HepG2 (cell line): Measurements from ENCODE around the gene TXNRD1. TPM values are rescaled to one million over a fixed set of nuclear protein-coding genes. Genes with fewer than 3 reads are reported as not detected.
"Not testable (repeated sequence)": the region's sequence is repeated elsewhere in the genome, so short reads cannot be mapped to it uniquely, and the experiment has no call there.

ENCODE experiments used
- ATAC-seq: fragments of 200-7000 bp; cut with Tn5 transposase; 3 replicates; pipeline ENCODE4 v1.9.1; 2020; ENCODE audit warnings: mild to moderate bottlenecking, moderate library complexity
- BruUV-seq: library from RNA; stranded (reverse); fragments of 400-500 nt; replicated peaks from 2 replicates; lab custom pipeline; 2021; lab: Mats Ljungman, UMichigan
- CTCF ChIA-PET: fragments of 300-600 bp; formaldehyde crosslinking; extraction: SDS; loops from one replicate; lab custom pipeline; 2021; ENCODE audit warnings: low total read pairs, inconsistent platforms, low intra/inter-chr PET ratio; lab: Yijun Ruan, JAX
- POLR2A ChIA-PET: fragments of 350-600 bp; sonication (Branson Sonifier 250); formaldehyde crosslinking; loops from one replicate; lab custom pipeline; 2020; ENCODE audit warnings: antibody characterized with exemption, inconsistent platforms; lab: Yijun Ruan, JAX
- DNase-seq: peaks from one replicate; pipeline ENCODE4 v3.0.0-alpha.2; 2015; ENCODE audit warnings: low spot score
- FAIRE-seq: peaks from 3 replicates; lab custom pipeline; 2011; peaks lifted over from hg19 to GRCh38; lab: Jason Lieb, UNC
- H2AFZ ChIP-seq: one replicate; pipeline ENCODE4 v1.6.1; 2011; ENCODE audit warnings: low read length, inconsistent platforms
- H3K27ac ChIP-seq: fragments of 300-600 bp; 3 replicates; pipeline ENCODE4 v1.8.0; 2011; ENCODE audit warnings: mixed run types, mild to moderate bottlenecking, mixed read lengths, low read length, inconsistent platforms; ENCODE audit not compliant: insufficient read depth; ENCODE audit errors: extremely low read length
- H3K27me3 ChIP-seq, 2 experiments: fragments of 200-600 bp in 1 of 2; 2 replicates in 1 of 2; 3 replicates in 1 of 2; pipeline versions ENCODE4 v1.6.0 to v1.8.0; 2011; ENCODE audit warnings: low read length in 2 of 2, mild to moderate bottlenecking in 2 of 2, moderate library complexity in 2 of 2, inconsistent platforms in 1 of 2; ENCODE audit not compliant: insufficient read depth in 2 of 2, control insufficient read depth in 1 of 2
- H3K36me3 ChIP-seq, 2 experiments: fragments of 200-600 bp in 1 of 2; replicated peaks in 1 of 2; 2 replicates in 1 of 2; 3 replicates in 1 of 2; pipeline versions ENCODE4 v1.5.1 to v1.8.0; 2011; ENCODE audit warnings: low read length in 2 of 2, inconsistent platforms in 1 of 2; ENCODE audit not compliant: insufficient read depth in 2 of 2, control insufficient read depth in 1 of 2
- H3K4me1 ChIP-seq: 2 replicates; pipeline ENCODE4 v1.5.1; 2012; ENCODE audit warnings: low read length, inconsistent platforms; ENCODE audit not compliant: insufficient read depth
- H3K4me2 ChIP-seq: 2 replicates; pipeline ENCODE4 v1.6.0; 2011; ENCODE audit warnings: low read depth, low read length, inconsistent platforms
- H3K4me3 ChIP-seq, 3 experiments: fragments of 200-600 bp in 1 of 3; sonication (generic), shearing (Covaris generic) in 1 of 3; replicated peaks in 1 of 3; 2 replicates each; pipeline ENCODE4 v1.5.1; 2011 to 2016; ENCODE audit warnings: low read length in 3 of 3, inconsistent platforms in 2 of 3, low read depth in 2 of 3, mild to moderate bottlenecking in 2 of 3, control low read depth in 1 of 3, mixed read lengths in 1 of 3; ENCODE audit not compliant: insufficient read depth in 1 of 3
- H3K79me2 ChIP-seq: one replicate; pipeline ENCODE4 v1.6.1; 2011; ENCODE audit warnings: low read length, inconsistent platforms; ENCODE audit not compliant: insufficient read depth
- H3K9ac ChIP-seq: 2 replicates; pipeline ENCODE4 v1.6.0; 2011; ENCODE audit warnings: mild to moderate bottlenecking, low read depth, low read length, inconsistent platforms; ENCODE audit not compliant: insufficient read depth
- H3K9me3 ChIP-seq: 2 replicates; pipeline ENCODE4 v1.5.1; 2012; ENCODE audit warnings: mild to moderate bottlenecking, low read length
- H4K20me1 ChIP-seq: 2 replicates; pipeline ENCODE4 v1.6.0; 2011; ENCODE audit warnings: inconsistent platforms, mild to moderate bottlenecking, low read length, moderate library complexity; ENCODE audit not compliant: insufficient read depth
- RAD21 ChIP-seq: fragments of 450-650 bp; formaldehyde crosslinking; IDR thresholded peaks from 2 replicates; pipeline ENCODE4 v1.5.0; 2020; ENCODE audit warnings: mild to moderate bottlenecking
- RBFOX2 ChIP-seq: fragments of 200-400 bp; formaldehyde crosslinking; IDR thresholded peaks from 2 replicates; pipeline ENCODE4 v1.6.1; 2017; ENCODE audit warnings: low read depth, mild to moderate bottlenecking, low read length
- STAG1 ChIP-seq: sonication (generic); formaldehyde crosslinking; IDR thresholded peaks from 2 replicates; pipeline ENCODE4 v1.4.0; 2020; ENCODE audit warnings: missing genetic modification reagents
- ZBTB38 ChIP-seq: sonication (generic); formaldehyde crosslinking; IDR thresholded peaks from 2 replicates; pipeline ENCODE4 v1.5.1; 2020; ENCODE audit warnings: mild to moderate bottlenecking, missing genetic modification reagents
- WGBS: methylation state at CpG from one replicate; pipeline ENCODE4 v1.1.6; 2017; ENCODE audit warnings: low lambda C conversion rate; 5-methylcytosine and 5-hydroxymethylcytosine counted together
- in situ Hi-C: cut with HindIII; loops from 2 replicates; pipeline ENCODE4 v1.10.0; 2017; ENCODE audit warnings: low pct_unique_long_range_greater_than_20kb; ENCODE audit not compliant: extremely low pct_ligation_motif_present
- intact Hi-C: fragments of 100-400 bp; cut with micrococcal nuclease; formaldehyde crosslinking; loops from one replicate; pipeline ENCODE4 v1.10.0; 2022; ENCODE audit not compliant: unreplicated experiment
- polyA plus RNA-seq, 8 experiments: library from polyadenylated mRNA; depleted of rRNA in 3 of 8; stranded (reverse) in 7 of 8; unstranded in 1 of 8; fragments of >200 nt; fragmentation: Illumina TruSeq in 4 of 8; extraction: Trizol in 4 of 8; gene quantifications; 2 replicates each; pipeline versions ENCODE4 v1.2.1 to v1.2.3, GENCODE V29; 2011 to 2016; ENCODE audit warnings: low read depth in 4 of 8, missing spikeins in 1 of 8, mixed read lengths in 1 of 8; ENCODE audit not compliant: insufficient read depth in 1 of 8
- total RNA-seq, 5 experiments: library from RNA; depleted of rRNA; stranded (reverse); fragments of >200 nt; fragmentation: Illumina TruSeq; extraction: Trizol; gene quantifications; 2 replicates each; pipeline ENCODE4 v1.2.3, GENCODE V29; 2016; ENCODE audit warnings: low read depth in 1 of 5
- TF ChIP-seq, protein P1 (sequence below): sonication (generic); formaldehyde crosslinking; IDR thresholded peaks from 2 replicates; pipeline ENCODE4 v1.4.0; 2020; ENCODE audit warnings: missing genetic modification reagents
- TF ChIP-seq, protein P2 (sequence below): sonication (generic); formaldehyde crosslinking; IDR thresholded peaks from 2 replicates; pipeline ENCODE4 v1.5.0; 2020; ENCODE audit warnings: mild to moderate bottlenecking, missing genetic modification reagents, moderate library complexity

The TXNRD1 gene
- total and polyA plus RNA-seq, 2 of the 13 experiments (the other 11 are each of a cell fraction or from before 2014, with no cell fraction given): 54.0 to 190 TPM

DNA sequence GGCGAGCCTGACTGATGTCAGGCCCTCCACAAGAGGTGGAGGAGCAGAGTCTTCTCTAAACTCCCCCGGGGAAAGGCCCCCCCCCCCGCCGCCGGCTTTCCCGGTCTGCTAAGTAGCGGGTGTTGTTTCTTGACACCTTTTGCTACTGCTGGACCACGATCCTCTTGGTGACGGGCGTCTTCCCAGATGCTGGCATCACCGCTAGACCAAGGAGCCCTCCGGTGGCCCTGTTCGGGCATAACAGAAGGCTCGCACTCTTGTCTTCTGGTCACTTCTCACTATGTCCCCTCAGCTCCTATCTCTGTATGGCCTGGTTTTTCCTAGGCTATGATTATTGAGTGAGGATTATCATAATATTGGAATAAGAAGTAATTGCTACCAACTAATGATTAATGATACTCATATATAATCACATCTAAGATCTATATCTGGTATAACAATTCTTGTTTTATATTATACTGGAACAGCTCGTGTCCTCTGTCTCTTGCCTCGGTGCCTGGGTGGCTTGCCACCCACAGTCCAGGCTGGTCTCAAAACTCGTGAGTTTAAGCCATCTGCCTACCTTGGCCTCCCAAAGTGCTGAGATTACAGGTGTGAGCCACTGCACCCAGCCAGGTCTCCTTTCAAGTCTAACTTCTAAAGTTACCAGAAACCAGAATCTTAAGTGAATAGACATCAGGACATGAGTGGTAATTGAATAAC is 78.7 kb downstream of the TXNRD1 start:
- ATAC-seq, H3K4me2 ChIP-seq, intact Hi-C loops, H2AFZ ChIP-seq, H3K4me3 ChIP-seq, POLR2A ChIA-PET, in situ Hi-C loops, BruUV-seq, H3K27me3 ChIP-seq, DNase-seq, H3K27ac ChIP-seq, H3K9ac ChIP-seq, H3K9me3 ChIP-seq, FAIRE-seq, CTCF ChIA-PET: not testable (repeated sequence)
- Histone ChIP-seq H3K36me3 (peaks cover 3 to 54% of the 10 kb centered on the region in 2 experiments), H3K4me1 (peaks cover 74% of the 10 kb centered on the region), H4K20me1 (peaks cover 70% of the 10 kb centered on the region), H3K79me2 (peaks cover 89% of the 10 kb centered on the region)
- WGBS: 85% methylated on average over 11 of the region's 17 CpGs
- TF ChIP-seq, protein P1, sequence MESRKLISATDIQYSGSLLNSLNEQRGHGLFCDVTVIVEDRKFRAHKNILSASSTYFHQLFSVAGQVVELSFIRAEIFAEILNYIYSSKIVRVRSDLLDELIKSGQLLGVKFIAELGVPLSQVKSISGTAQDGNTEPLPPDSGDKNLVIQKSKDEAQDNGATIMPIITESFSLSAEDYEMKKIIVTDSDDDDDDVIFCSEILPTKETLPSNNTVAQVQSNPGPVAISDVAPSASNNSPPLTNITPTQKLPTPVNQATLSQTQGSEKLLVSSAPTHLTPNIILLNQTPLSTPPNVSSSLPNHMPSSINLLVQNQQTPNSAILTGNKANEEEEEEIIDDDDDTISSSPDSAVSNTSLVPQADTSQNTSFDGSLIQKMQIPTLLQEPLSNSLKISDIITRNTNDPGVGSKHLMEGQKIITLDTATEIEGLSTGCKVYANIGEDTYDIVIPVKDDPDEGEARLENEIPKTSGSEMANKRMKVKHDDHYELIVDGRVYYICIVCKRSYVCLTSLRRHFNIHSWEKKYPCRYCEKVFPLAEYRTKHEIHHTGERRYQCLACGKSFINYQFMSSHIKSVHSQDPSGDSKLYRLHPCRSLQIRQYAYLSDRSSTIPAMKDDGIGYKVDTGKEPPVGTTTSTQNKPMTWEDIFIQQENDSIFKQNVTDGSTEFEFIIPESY (CRISPR knock-in tag): peak; percentile 89
- TF ChIP-seq, protein P2, sequence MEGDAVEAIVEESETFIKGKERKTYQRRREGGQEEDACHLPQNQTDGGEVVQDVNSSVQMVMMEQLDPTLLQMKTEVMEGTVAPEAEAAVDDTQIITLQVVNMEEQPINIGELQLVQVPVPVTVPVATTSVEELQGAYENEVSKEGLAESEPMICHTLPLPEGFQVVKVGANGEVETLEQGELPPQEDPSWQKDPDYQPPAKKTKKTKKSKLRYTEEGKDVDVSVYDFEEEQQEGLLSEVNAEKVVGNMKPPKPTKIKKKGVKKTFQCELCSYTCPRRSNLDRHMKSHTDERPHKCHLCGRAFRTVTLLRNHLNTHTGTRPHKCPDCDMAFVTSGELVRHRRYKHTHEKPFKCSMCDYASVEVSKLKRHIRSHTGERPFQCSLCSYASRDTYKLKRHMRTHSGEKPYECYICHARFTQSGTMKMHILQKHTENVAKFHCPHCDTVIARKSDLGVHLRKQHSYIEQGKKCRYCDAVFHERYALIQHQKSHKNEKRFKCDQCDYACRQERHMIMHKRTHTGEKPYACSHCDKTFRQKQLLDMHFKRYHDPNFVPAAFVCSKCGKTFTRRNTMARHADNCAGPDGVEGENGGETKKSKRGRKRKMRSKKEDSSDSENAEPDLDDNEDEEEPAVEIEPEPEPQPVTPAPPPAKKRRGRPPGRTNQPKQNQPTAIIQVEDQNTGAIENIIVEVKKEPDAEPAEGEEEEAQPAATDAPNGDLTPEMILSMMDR (CRISPR knock-in tag): peak; percentile 55
- TF ChIP-seq RAD21 (CRISPR knock-in tag) (peak; percentile 17; the same call in 1 of the 2 replicates), ZBTB38 (CRISPR knock-in tag) (peak; percentile 47; the same call in 1 of the 2 replicates), STAG1 (CRISPR knock-in tag) (peak; percentile 61), RBFOX2 (0 out of 2 replicates have a peak, but pooled peaks have one; percentile 5)
